ENCODE measurements around the gene TRRAP. TPM values are rescaled to one million over a fixed set of nuclear protein-coding genes. Genes with fewer than 3 reads are reported as not detected.

TRRAP gene
- total and polyA plus RNA-seq, 2 of the 8 experiments (the other 6 are each of a cell fraction or from before 2014, with no cell fraction given) = 21.7 to 48.6 TPM

DNA sequence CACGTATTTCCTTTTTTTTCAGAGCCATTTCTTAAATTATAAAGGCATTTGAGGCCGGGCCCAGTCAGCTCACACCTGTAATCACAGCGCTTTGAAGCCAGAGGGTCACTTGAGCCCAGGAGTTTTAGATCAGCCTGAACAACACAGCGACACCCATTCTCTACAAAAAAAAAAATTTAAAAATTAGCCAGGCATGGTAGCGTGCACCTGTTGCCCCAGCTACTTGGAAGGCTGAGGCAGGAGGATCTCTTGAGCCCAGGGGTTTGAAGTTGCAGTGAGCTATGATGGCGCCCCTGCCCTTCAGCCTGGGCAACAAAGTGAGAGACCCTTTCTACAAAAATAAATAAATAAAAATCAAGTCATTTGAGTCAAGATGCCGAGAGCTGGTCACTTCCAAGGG lies 11.6 kb upstream of the TRRAP start:
- Histone ChIP-seq H3K4me2 (ENCODE audit: insufficient read depth in 1 of 2, low read depth in 2 of 2, low read length in 2 of 2) (no peak overlapping the region), H2BK5ac (ENCODE audit: low read depth, low read length) (no peak overlapping the region), H2BK15ac (ENCODE audit: low read length) (no peak overlapping the region), H3K9me3 (ENCODE audit: insufficient read depth in 2 of 2, low read depth in 1 of 2, low read length in 1 of 2) (no peaks in the 10 kb centered on the region), H3K27me3 (replicated peaks in 1 of 4; ENCODE audit: control insufficient read depth in 3 of 4, extremely low read depth in 1 of 4, insufficient read depth in 3 of 4, low read length in 3 of 4) (peaks cover 8 to 31% (median 22%) of the 10 kb centered on the region in 4 experiments), H2AFZ (ENCODE audit: low read length) (no peak overlapping the region), H2AK5ac (ENCODE audit: low read depth, low read length) (no peak overlapping the region), H2BK120ac (replicated peaks; ENCODE audit: low read depth, low read length) (no peak overlapping the region), H3K79me2 (ENCODE audit: control insufficient read depth in 1 of 2, insufficient read depth in 2 of 2, low read length in 2 of 2) (no peaks in the 10 kb centered on the region), H3K27ac (ENCODE audit: low read depth, low read length) (no peak overlapping the region), H3K79me1 (ENCODE audit: low read depth, low read length) (no peaks in the 10 kb centered on the region), H4K20me1 (replicated peaks in 1 of 2; ENCODE audit: control insufficient read depth in 1 of 2, insufficient read depth in 2 of 2, low read length in 2 of 2) (no peaks in the 10 kb centered on the region), H2BK12ac (ENCODE audit: low read depth, low read length) (no peak overlapping the region), H3K4me1 (replicated peaks in 1 of 4; ENCODE audit: control insufficient read depth in 3 of 4, insufficient read depth in 4 of 4, low read length in 3 of 4) (peaks cover 0 to 14% (median 7%) of the 10 kb centered on the region in 4 experiments; a peak in 5 of 7 replicates), H3K9ac (replicated peaks in 1 of 4; ENCODE audit: extremely low read depth in 1 of 4, low read depth in 3 of 4, low read length in 3 of 4) (no peak overlapping the region), H3K18ac (ENCODE audit: extremely low read depth, low read length) (no peak overlapping the region), H3K23me2 (ENCODE audit: low read depth, low read length) (peaks cover 11% of the 10 kb centered on the region; the same call in 1 of the 2 replicates), H3K4ac (replicated peaks; ENCODE audit: insufficient read length, low read depth, low read length) (no peak overlapping the region), H3K56ac (replicated peaks; ENCODE audit: insufficient read length, low read depth, low read length) (no peak overlapping the region), H3K23ac (ENCODE audit: insufficient read length) (no peak overlapping the region), H3K14ac (ENCODE audit: insufficient read length) (no peak overlapping the region), H3K4me3 (ENCODE audit: extremely low read depth in 1 of 4, insufficient read depth in 2 of 4, low read depth in 3 of 4, low read length in 4 of 4) (no peak overlapping the region), H4K91ac (replicated peaks; ENCODE audit: insufficient read length, low read length) (no peak overlapping the region), H4K8ac (ENCODE audit: extremely low read depth, insufficient read depth, low read length) (no peak overlapping the region), H3K36me3 (ENCODE audit: control insufficient read depth in 2 of 4, insufficient read depth in 4 of 4, low read length in 3 of 4) (no peaks in the 10 kb centered on the region), H4K5ac (ENCODE audit: insufficient read length, low read depth, low read length) (no peak overlapping the region), H2BK20ac (ENCODE audit: low read length) (no peak overlapping the region)
- no peak for DNase-seq (ENCODE audit: low read depth in 1 of 2, low spot score in 2 of 2)
- no peak for FAIRE-seq
- 87% methylated on average over 7 of the region's 7 CpGs; no CpG with 5 or more reads in 1 of the 2 experiments for WGBS, 2 experiments (ENCODE audit: extremely low coverage in 1 of 2, insufficient coverage in 1 of 2, insufficient read length in 1 of 2, insufficient replicate concordance in 2 of 2, low coverage in 1 of 2, low lambda C conversion rate in 2 of 2, missing lambda C conversion rate in 1 of 2)
- ChIA-PET POLR2A (ENCODE audit: partially characterized antibody) (interaction anchor here (1.4 to 2.3 kb wide), 2 partner anchors 12 kb away, joined by 3 to 12 read pairs; partner anchors contain the start of gene TRRAP), CTCF (ENCODE audit: partially characterized antibody) (interaction anchor here (0.6 to 1.1 kb wide), 5 partner anchors 25 to 445 kb away, joined by 3 to 5 read pairs (median 3); no protein-coding TSS in a partner anchor)
- TF ChIP-seq FOSL1 (IDR thresholded peaks at IDR 0.05; ENCODE audit: insufficient read depth, low read depth, low read length) (no peak), RAD21 (IDR thresholded peaks at IDR 0.05 in 1 of 2, conservative IDR thresholded peaks at IDR 0.05 in 1 of 2; ENCODE audit: low read depth in 2 of 2, low read length in 2 of 2) (no peak), MAFK (IDR thresholded peaks at IDR 0.05; ENCODE audit: low read depth, low read length) (no peak), NRF1 (IDR thresholded peaks at IDR 0.05; ENCODE audit: low read depth, low read length) (no peak), CBX8 (IDR thresholded peaks at IDR 0.05; ENCODE audit: borderline replicate concordance, low read depth, low read length) (no peak), TAF1 (IDR thresholded peaks at IDR 0.05; ENCODE audit: low read depth, low read length) (no peak), SAP30 (IDR thresholded peaks at IDR 0.05; ENCODE audit: insufficient read depth, insufficient replicate concordance, low read length) (no peak), GTF2F1 (IDR thresholded peaks at IDR 0.05; ENCODE audit: borderline replicate concordance, low read depth, low read length) (no peak), SIX5 (IDR thresholded peaks at IDR 0.05; ENCODE audit: low read depth, low read length) (no peak)

Measured in H1 (cell line).